CD14-positive monocyte (primary cell): ENCODE measurements around the gene FUT8. TPM values are rescaled to one million over a fixed set of nuclear protein-coding genes. Genes with fewer than 3 reads are reported as not detected.

Experiments used
- DNase-seq, 3 donors: peaks; one replicate each; pipeline ENCODE4 v3.0.0-alpha.2; 2011 to 2022
- H2AFZ ChIP-seq: 2 replicates; pipeline ENCODE4 v1.6.0; 2012; ENCODE audit warnings: mild to moderate bottlenecking, low read depth, low read length, inconsistent platforms; ENCODE audit not compliant: insufficient read depth, poor library complexity, severe bottlenecking
- H3K27ac ChIP-seq, 2 donors: 1 replicate in 1 of 2; 2 replicates in 1 of 2; pipeline ENCODE4 v1.5.1; 2012 to 2013; ENCODE audit warnings: low read length in 2 of 2, control low read depth in 1 of 2, inconsistent platforms in 1 of 2, low read depth in 1 of 2, mild to moderate bottlenecking in 1 of 2
- H3K27me3 ChIP-seq, 2 donors: one replicate each; pipeline versions ENCODE4 v1.6.0 to v1.6.1; 2011 to 2013; ENCODE audit warnings: low read length in 2 of 2; ENCODE audit not compliant: control insufficient read depth in 2 of 2, insufficient read depth in 2 of 2
- H3K36me3 ChIP-seq, 2 donors: replicated peaks in 1 of 2; 1 replicate in 1 of 2; 2 replicates in 1 of 2; pipeline versions ENCODE4 v1.5.1 to v1.6.1; 2012 to 2013; ENCODE audit warnings: low read length in 2 of 2, control low read depth in 1 of 2, inconsistent platforms in 1 of 2, mild to moderate bottlenecking in 1 of 2; ENCODE audit not compliant: insufficient read depth in 2 of 2, control insufficient read depth in 1 of 2
- H3K4me1 ChIP-seq, 2 donors: 1 replicate in 1 of 2; 2 replicates in 1 of 2; pipeline versions ENCODE4 v1.5.1 to v1.6.1; 2012 to 2013; ENCODE audit warnings: low read length in 2 of 2, control low read depth in 1 of 2, inconsistent platforms in 1 of 2, mild to moderate bottlenecking in 1 of 2, moderate library complexity in 1 of 2; ENCODE audit not compliant: insufficient read depth in 2 of 2, control insufficient read depth in 1 of 2
- H3K4me2 ChIP-seq: replicated peaks from 2 replicates; pipeline ENCODE3; 2012; ENCODE audit warnings: low read length, moderate library complexity, mild to moderate bottlenecking; ENCODE audit not compliant: poor library complexity, severe bottlenecking; ENCODE audit errors: extremely low read depth
- H3K4me3 ChIP-seq, 3 experiments: fragments of 200-600 bp in 1 of 3; sonication (generic) in 1 of 3; replicated peaks in 1 of 3; 1 replicate in 2 of 3; 2 replicates in 1 of 3; pipeline ENCODE4 v1.5.1; 2011 to 2013; ENCODE audit warnings: low read length in 3 of 3, mild to moderate bottlenecking in 3 of 3, control low read depth in 2 of 3, low read depth in 2 of 3, inconsistent platforms in 1 of 3, moderate library complexity in 1 of 3
- H3K79me2 ChIP-seq: 2 replicates; pipeline ENCODE4 v1.6.0; 2012; ENCODE audit warnings: mild to moderate bottlenecking, control low read depth, inconsistent platforms, low read length, moderate library complexity; ENCODE audit not compliant: insufficient read depth
- H3K9ac ChIP-seq: 2 replicates; pipeline ENCODE4 v1.6.0; 2017; ENCODE audit warnings: low read length, mild to moderate bottlenecking; ENCODE audit not compliant: insufficient read depth, poor library complexity, severe bottlenecking
- H3K9me3 ChIP-seq, 2 donors: replicated peaks in 1 of 2; 1 replicate in 1 of 2; 2 replicates in 1 of 2; pipeline versions ENCODE4 v1.5.1 to v1.6.1; 2012 to 2013; ENCODE audit warnings: low read length in 2 of 2, control low read depth in 1 of 2; ENCODE audit not compliant: control insufficient read depth in 1 of 2, insufficient read depth in 1 of 2
- H4K20me1 ChIP-seq: 2 replicates; pipeline ENCODE4 v1.6.0; 2012; ENCODE audit warnings: mild to moderate bottlenecking, low read length, control low read depth, moderate library complexity; ENCODE audit not compliant: insufficient read depth
- H3K27ac Mint-ChIP-seq, 7 donors: one replicate each; pipeline ENCODE4 v1.8.0; 2020; ENCODE audit warnings: mild to moderate bottlenecking in 7 of 7, mixed read lengths in 7 of 7, moderate library complexity in 6 of 7, inconsistent platforms in 2 of 7
- H3K27me3 Mint-ChIP-seq, 3 donors: one replicate each; pipeline ENCODE4 v1.8.0; 2021 to 2022; ENCODE audit warnings: low read depth in 3 of 3, mild to moderate bottlenecking in 3 of 3, mixed read lengths in 3 of 3, moderate library complexity in 3 of 3, inconsistent platforms in 1 of 3
- H3K36me3 Mint-ChIP-seq, 2 donors: one replicate each; pipeline ENCODE4 v1.8.0; 2020; ENCODE audit warnings: mixed read lengths in 2 of 2, inconsistent platforms in 1 of 2, mild to moderate bottlenecking in 1 of 2
- H3K4me1 Mint-ChIP-seq: one replicate; pipeline ENCODE4 v1.8.0; 2020; ENCODE audit warnings: mild to moderate bottlenecking, mixed read lengths
- H3K4me3 Mint-ChIP-seq, 2 donors: one replicate each; pipeline ENCODE4 v1.8.0; 2020; ENCODE audit warnings: mild to moderate bottlenecking in 2 of 2, mixed read lengths in 2 of 2, moderate library complexity in 1 of 2
- H3K9me3 Mint-ChIP-seq, 7 donors: one replicate each; pipeline ENCODE4 v1.8.0; 2020 to 2022; ENCODE audit warnings: mixed read lengths in 7 of 7, mild to moderate bottlenecking in 6 of 7, moderate library complexity in 6 of 7, inconsistent platforms in 2 of 7
- CTCF ChIP-seq: fragments of 200-600 bp; IDR thresholded peaks from one replicate; pipeline ENCODE4 v1.8.0; 2022; ENCODE audit warnings: antibody characterized with exemption, mild to moderate bottlenecking
- WGBS: methylation state at CpG from one replicate; pipeline ENCODE4 v1.1.5; 2013; ENCODE audit warnings: missing lambda C conversion rate; ENCODE audit not compliant: insufficient coverage; 5-methylcytosine and 5-hydroxymethylcytosine counted together
- intact Hi-C, 2 donors: fragments of 100-400 bp; cut with micrococcal nuclease; formaldehyde crosslinking; loops; one replicate each; pipeline versions ENCODE4 v1.15.0 to v1.15.1; 2023
- polyA plus RNA-seq, 3 donors: library from polyadenylated mRNA; depleted of rRNA in 1 of 3; unstranded in 2 of 3; stranded (reverse) in 1 of 3; fragments of 300-500 nt in 2 of 3; fragments of >200 nt in 1 of 3; fragmentation: Illumina TruSeq in 2 of 3; gene quantifications; 1 replicate in 2 of 3; 2 replicates in 1 of 3; pipeline ENCODE4 v1.2.3, GENCODE V29; 2012 to 2021

FUT8 gene
- polyA plus RNA-seq, 3 donors: 1.6 to 5.1 (median 5.0) TPM

- Mint-ChIP-seq H3K9me3 (peaks cover 3 to 9% (median 6%) of the 10 kb centered on the region in 7 donors), H3K4me1 (peaks cover 2% of the 10 kb centered on the region), H3K27ac (no peak overlapping the region), H3K27me3 (no peaks in the 10 kb centered on the region), H3K36me3 (peaks cover 0 to 4% of the 10 kb centered on the region in 2 donors), H3K4me3 (no peak overlapping the region)
- Histone ChIP-seq H2AFZ (no peak overlapping the region), H4K20me1 (no peaks in the 10 kb centered on the region), H3K79me2 (no peaks in the 10 kb centered on the region), H3K9me3 (peaks cover 2 to 3% of the 10 kb centered on the region in 2 donors), H3K9ac (no peak overlapping the region), H3K27me3 (no peaks in the 10 kb centered on the region), H3K36me3 (no peaks in the 10 kb centered on the region), H3K27ac (no peak overlapping the region), H3K4me3 (no peak overlapping the region), H3K4me2 (no peak overlapping the region), H3K4me1 (no peaks in the 10 kb centered on the region)
- intact Hi-C loops: no loop called here
- WGBS: 0% methylated on average over 1 of the region's 1 CpG
- TF ChIP-seq CTCF: no peak
- no peak for DNase-seq
These were observed 25.9 kb downstream of the FUT8 start for GRCh38 chr14:65438266-65438933.

GRCh38 chr14:65439117-65439516 lies 26.6 kb downstream of the FUT8 start:
- H3K27me3 Mint-ChIP-seq: no peaks in the 10 kb centered on the region
- no peak overlapping the region for H3K4me2 ChIP-seq
- H3K9me3 Mint-ChIP-seq: peaks cover 3 to 9% (median 7%) of the 10 kb centered on the region in 7 donors
- DNase-seq: no peak
- no peaks in the 10 kb centered on the region for H3K36me3 ChIP-seq
- no peak overlapping the region for H3K27ac ChIP-seq
- no peak for TF ChIP-seq CTCF
- peaks cover 0 to 4% of the 10 kb centered on the region in 2 donors for H3K36me3 Mint-ChIP-seq
- no peak overlapping the region for H3K4me3 Mint-ChIP-seq
- H4K20me1 ChIP-seq: no peaks in the 10 kb centered on the region
- H2AFZ ChIP-seq: no peak overlapping the region
- no peak overlapping the region for H3K27ac Mint-ChIP-seq
- H3K27me3 ChIP-seq: no peaks in the 10 kb centered on the region
- H3K4me3 ChIP-seq: no peak overlapping the region
- peaks cover 2 to 3% of the 10 kb centered on the region in 2 donors for H3K9me3 ChIP-seq
- no peak overlapping the region for H3K9ac ChIP-seq
- H3K4me1 Mint-ChIP-seq: no peaks in the 10 kb centered on the region
- no peaks in the 10 kb centered on the region for H3K79me2 ChIP-seq
- H3K4me1 ChIP-seq: no peaks in the 10 kb centered on the region
- intact Hi-C loops: no loop called here
